Cerebellar nuclear complex (tissue), 1 donor: ENCODE data around the gene PGC.
"Not testable (repeated sequence)": the region's sequence is repeated elsewhere in the genome, so short reads cannot be mapped to it uniquely, and the experiment has no call there.

Source experiments
- DNase-seq, 2 experiments: peaks; one replicate each; lab custom pipeline; 2025; lab: John Stamatoyannopoulos, UW

The PGC gene

DNA sequence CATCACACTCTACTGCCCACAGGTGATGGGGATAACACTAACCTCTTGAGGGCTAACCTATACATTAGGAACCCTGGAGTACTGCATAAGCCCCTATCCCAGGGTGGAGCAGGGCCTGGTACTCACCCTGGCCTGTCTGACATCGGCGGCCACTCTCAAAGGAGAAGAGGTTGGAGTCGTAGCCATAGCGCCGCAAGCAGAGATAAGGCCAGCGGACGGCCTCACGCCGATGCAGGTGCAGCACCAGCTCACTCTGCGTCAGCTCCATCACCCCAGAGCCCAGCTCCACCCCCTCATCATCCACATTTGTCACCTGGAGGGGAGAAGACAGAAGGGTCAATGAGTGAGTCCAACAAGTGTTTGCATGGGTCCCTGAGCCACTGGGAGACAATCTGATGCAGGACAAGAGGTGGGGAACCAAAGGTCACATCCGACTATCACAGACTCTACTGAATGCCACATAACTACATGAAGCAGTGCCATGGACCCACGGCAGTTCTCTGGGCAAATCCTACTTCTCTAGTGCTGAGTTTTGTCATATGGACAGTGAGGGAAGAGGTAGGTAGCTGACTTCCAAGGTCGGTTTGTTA lies 28.2 kb upstream of the PGC start:
- DNase-seq = no peak

DNA sequence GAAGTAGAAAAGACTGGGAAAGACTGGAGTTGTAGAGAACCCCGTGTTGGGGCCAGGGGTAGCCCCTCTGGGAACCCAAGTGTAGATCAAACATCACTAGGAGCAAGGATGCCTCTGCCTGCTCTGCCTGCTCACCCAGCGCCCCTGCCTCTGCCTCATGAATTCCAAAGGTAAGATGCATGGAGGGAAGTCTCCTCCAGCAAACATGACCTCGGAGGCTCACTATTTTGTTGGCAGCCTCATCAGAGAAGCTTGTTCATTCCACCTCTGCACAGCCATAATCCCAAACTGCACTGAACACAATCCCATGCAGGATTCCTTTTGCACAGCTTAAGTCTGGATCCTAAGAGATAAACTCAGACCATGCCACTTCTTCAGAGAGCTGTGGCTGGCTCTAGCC lies 27.6 kb upstream of the PGC start:
- DNase-seq = no peak

DNA sequence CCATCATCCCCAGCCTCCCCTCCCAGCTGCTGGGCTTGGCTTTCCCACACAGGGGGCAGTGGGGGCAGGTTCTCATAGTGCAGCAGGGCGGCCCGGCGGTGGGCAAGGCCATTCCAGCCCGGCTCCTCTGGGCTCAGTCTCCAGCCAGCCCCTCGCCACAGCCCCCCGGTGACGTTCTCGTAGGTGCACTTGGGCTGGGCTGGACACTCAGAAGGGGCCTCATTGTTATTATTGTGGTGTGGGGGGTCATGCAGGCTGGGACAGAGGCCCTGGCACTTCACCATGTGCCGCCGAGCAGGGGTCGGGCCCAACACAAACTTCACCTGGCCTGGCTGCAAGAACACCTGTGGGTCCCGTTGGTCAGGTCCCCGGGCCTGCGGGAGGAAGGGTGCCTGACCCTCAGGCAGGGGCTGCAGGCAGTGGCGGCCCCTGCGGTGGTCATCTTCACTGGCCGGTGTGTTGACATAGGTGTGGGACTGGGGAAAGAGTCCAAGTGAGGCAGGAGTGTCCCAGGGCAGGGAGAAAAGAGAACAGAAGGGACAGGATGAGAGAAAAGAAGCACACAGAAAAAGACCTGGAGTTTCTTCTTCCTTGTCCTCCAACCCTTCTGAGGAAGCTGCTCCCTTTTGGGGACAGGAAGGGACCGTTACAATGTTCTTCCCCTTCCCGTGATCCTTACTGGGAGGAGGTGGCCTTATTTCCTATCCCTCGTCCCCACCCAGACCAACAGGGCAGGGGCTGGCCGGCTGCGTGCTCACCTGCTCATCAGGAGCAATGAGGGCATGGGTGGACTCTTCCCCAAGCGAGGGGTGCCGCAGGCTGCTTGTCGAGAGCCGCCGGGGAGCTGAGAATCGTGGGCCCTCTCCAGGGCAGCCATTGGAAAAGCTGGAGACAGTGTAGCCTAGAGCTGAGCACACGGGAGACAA lies 24.1 kb upstream of the PGC start:
- DNase-seq = no peak

DNA sequence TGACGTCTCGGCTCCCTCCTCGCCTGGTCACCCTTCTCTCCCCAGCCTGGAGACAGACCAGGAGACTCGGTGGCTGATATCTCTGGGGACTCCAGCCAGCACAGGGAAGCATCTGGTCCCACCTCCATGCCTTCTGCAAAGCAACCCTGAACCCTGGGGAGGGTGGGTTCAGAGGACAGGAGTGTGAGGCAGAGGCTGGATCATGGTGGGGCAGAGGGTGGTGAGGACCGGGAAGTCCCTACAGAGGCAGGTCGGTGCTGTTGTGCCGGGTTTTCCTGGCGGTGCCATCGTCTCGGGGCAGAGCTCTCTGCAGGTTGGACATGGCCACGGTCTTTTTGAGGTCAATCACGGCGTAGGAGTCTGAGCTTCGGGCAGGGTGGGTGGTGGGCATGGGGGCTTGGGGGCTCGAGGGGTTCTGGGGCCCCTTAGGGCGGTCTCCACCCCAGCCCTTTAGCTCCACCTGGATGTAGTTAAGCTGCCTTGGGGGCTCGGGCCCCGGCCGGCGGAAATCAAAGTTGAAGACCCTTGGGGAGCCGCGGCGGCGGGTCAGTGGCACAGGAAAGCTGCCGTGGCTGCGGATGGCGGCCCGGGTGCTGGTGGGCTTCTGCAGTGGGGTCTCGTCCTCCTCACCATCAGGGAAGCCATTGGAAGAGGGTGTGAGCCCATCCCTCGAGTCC lies 23.3 kb upstream of the PGC start:
- no peak for DNase-seq

- DNase-seq = no peak
Measured at GRCh38 chr6:41769376-41769775, 22.2 kb upstream of the PGC start.

DNA sequence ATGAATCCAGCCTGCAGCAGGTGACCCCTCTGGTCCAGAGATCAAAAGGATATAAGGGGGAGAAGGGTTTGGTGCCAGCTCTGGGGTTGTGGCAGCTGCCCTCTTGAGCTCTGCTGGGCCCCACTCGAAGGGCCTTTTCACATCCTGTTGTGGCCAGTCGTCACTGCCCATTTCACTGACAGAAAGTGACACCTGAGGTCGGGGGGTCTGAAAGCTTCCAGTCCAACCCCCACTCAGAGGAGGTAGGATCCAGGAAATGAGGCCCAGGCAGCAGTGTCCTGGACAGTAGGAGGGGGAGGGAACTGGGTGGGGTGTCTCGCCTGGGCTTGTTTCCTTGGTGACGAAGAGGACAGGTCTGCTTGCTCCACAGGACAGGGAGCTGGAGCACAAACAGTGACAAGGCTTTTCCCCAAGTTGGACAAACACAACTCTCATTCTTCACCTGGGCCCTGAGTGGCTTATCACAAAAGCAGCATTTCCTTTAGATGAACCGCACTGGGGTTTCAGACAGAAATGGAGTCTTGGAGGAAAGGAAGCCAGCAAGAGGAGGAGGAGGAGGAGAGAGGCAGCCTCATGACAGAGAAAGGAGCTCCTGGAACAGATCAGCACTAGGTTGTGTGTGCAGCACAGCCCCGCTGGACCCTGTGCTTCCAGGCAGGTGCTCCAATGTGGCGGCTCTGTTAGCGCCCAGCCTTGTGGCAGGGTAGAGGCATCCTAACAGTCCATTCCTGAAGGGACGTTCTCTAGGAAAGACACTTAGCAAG lies 21.5 kb upstream of the PGC start:
- no peak for DNase-seq

DNA sequence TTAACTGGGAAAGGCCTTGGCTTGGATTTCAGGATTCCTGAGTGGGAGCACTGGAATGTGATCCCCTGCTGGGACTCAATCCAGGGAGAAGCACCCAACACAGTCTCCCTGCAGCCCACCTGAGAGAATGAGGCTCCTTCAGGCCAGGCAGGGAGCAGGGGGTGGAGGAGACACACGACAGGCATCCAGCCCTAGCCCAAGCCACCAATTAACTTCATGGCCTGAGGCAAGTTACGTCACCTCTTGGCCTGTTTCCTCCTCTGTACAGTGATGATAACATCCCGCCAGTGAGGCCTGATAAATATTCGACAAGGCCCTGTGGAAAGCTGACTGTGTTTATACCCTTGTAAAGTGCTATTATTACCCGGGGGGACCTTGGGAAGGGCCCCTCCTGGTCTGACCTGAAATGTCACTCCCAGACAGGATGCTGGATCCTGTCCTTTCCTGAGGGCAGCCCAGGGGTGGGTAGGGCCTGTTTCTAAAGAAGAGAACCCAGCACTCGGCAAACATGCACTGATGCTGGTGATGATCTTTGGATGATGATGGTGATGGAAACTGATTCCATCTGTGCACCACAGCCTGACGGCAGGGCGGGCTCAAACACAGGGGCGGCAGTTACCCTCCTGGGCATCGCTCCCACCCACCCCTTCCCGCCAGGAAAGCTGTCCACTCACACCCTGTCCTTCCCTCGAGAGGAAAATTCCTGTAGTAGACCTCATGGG lies 20.1 kb upstream of the PGC start:
- DNase-seq = no peak

- DNase-seq = not testable (repeated sequence)
Measured at GRCh38 chr6:41766043-41766664, 19.0 kb upstream of the PGC start.

DNA sequence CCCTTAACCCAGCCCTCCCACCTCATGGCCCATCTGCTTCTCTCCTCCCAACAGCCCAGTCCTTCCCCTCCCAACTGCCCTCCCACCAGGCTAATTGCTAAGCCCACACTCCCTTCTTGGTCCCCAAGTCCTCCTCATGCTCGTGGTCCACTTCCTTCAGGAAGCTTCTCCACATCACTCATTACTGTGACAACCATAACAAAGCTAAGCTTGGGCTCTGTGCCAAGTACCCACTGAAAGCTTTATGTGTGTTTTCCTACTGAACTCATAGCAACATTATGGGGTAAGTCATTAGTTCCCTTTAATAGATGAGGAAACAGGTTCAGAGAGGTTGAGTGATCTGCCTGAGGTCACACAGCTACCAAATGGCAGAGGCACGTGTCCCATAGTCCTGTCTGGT lies 16.3 kb upstream of the PGC start:
- DNase-seq = no peak

DNA sequence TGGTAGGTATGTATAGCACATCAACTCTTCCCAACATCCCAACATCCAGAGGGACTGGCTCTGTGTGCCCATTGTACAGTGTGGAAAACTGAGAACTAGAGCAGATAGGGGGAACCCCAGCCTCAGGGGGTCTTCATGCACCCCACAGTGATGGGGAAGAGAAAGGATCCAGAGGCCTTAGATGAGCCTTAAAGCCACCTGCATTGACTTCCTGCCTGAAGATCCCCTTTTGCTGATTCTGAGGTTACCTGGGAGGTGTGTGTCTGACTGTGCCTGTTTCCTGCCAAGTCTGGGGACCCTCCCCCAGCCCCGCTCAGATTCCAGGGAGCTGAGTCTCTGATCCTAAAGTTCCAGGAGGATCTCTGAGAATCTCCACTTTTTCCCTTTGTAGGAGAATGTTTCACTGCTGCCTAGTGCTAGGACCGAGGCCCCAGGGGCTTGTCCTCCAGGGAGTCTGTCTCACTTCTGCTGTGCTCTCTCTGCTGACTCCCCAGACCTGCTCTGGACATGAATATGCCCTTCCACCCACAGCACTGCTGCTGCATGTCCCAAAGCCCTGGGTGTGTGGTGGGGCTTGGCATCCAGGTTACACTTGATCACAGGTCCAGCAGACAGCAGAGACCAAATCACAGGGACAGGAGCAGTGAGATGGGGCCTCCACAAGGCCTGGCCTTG lies 12.8 kb upstream of the PGC start:
- DNase-seq = no peak

GRCh38 chr6:41759106-41759904 lies 12.1 kb upstream of the PGC start:
- no peak for DNase-seq

DNA sequence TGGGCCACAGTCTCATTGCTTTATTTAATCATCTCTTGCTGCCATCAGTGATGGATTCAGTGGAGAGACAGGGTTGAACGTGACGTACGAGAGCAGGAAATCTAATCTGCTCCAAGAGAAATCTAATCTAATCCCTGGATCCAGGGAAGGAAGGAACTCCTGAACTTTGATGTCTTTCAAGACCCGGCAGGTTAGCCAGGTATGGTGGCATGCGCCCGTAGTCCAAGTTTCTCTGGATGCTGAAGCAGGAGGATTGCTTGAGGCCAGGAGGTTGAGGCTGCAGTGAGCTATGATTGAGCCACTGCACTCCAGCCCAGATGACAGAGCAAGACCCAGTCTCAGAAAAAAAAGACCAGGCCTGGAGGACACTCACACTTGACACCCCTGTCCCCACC lies 11.4 kb upstream of the PGC start:
- DNase-seq = no peak

DNA sequence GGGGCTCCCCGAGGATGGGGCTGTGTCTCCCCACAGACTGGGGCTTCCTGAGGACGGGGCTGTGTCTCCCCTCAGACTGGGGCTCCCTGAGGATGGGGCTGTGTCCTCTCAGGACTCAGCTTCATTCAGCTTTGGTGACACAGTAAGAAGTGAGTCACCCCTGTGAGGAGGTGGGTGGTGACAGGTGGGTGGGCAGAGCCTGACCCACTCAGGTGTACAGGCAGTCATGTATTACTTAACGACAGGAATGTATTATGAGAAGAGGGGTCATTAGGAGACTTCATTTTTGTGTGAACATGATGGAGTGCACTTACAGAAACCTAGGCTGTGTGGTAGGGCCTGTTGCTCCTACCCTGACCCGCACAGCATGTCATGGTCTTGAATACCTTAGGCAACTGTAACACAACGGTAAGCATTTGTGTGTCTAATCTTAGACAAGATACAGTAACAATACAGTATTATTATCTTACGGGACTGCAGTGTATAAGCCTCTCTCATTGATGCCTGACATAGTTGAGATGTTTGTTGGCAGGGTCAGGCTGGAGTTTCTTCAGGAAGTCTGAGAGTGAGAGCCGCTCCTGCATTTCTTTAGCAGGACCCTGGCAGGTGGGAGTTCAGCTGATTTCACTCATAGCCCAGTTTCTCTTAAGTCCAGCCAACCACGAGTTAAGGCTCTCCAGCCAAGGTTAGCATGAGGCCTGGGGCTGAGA lies 10.9 kb upstream of the PGC start:
- DNase-seq = no peak

GRCh38 chr6:41757271-41757670 lies 10.1 kb upstream of the PGC start:
- no peak for DNase-seq

DNA sequence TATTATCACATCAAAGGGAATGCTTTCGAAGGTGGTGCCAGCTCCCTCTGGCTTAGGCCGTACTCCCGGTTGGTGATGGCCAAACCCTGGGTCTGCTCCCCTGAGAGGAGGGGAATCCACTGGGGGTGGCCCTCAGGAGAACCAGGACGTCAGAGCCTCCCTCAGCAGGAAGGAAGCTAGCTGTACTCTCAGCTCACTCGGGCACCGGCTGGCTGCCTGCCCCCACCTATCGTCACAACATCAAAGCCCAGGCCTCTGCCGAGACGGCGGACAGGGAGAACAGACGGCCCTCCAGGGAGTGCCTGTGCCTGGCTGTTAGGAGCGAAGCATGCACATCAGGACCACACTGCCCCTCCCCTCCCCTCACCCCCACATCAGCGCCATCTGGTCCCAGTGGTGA lies 9.2 kb upstream of the PGC start:
- DNase-seq = no peak

DNA sequence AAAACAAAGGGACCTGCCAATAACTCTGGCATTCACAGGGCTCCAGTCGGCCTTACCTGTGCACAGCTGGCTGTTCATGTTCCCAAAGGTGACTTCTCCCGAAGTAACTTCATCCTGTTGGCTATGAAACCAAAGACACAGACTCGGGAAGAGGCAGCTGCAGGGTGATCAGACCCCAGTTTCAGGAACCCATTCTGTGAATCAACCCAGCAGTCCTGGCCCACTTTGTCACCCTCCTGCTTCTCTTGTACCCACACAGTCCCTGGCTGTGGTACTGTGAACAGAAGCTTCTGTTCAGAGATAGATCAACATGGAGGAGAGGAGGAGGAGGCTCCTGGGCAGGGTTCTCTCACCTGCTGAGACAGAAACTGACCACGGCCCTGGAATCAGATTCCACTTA lies 8.7 kb upstream of the PGC start:
- no peak for DNase-seq

GRCh38 chr6:41750374-41750773 lies 3.2 kb upstream of the PGC start:
- no peak for DNase-seq

DNA sequence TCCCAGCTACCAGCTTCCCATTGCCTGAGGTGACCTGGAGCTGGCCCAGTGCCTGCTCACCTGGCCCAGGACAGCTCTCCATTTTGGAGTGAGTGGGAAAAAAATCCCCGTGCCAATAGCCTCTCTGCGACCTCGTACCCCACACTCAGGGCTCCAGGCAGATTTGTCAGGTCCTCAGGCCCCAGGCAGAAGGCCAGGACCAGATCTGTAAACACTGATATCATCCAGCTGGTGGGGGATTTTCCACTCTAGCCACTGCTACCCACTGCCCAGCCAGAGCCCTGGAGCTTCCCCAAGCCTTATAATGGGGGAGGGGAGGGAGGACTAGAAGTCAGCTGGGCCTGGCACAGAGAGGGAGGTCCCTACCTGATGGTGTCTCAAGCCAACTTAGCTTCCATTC lies 1.3 kb upstream of the PGC start:
- DNase-seq = no peak

DNA sequence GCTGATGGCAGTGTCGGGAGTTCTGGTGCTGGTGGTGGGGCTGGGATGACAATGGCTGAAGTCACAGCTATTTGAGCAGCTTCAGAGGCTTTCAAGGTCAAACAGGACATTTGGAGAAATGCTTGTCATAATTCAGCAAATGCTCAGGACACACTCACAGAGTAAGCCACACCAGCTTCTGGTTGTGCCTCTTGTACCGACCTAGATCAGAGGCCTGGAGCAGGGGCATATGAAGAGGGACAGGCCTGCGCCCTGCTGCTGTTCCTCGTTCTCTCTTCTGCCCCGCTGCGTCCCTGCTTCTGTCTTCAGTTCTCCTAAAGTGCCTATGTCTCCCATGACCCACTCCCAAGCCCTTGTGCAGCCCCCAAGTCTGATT lies 893 bp upstream of the PGC start:
- DNase-seq = no peak
